ENCODE results near the gene TCEA2.

TCEA2 gene

DNA sequence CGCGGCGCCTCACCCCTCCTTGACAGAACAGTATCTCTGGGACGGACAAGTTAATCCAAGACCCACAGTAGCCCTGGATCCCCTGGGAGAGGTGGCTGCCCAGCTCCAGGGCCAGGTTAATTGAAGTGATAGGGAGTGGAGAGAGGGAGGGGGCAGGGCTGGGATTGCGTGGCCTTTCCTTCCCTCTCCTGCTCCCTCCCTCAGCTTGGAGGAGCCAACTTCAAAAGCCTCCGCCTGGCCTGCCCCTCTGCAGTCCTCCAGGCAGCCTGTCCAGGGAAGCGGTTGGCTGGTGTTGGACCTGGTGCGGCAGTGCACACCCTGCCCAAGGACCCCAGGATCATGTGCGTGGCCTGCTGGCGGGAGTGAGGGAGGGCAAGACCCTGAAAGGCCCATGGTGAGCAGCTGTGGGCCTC, 27.1 kb upstream of the TCEA2 start, which contains the start of gene C20orf204:
Gene C20orf204, plus strand, starts transcription at position 250 of the 413 bp plus-strand sequence. Its CDS starts 142 bp downstream, at position 392.
- DNase-seq = no peak

DNA sequence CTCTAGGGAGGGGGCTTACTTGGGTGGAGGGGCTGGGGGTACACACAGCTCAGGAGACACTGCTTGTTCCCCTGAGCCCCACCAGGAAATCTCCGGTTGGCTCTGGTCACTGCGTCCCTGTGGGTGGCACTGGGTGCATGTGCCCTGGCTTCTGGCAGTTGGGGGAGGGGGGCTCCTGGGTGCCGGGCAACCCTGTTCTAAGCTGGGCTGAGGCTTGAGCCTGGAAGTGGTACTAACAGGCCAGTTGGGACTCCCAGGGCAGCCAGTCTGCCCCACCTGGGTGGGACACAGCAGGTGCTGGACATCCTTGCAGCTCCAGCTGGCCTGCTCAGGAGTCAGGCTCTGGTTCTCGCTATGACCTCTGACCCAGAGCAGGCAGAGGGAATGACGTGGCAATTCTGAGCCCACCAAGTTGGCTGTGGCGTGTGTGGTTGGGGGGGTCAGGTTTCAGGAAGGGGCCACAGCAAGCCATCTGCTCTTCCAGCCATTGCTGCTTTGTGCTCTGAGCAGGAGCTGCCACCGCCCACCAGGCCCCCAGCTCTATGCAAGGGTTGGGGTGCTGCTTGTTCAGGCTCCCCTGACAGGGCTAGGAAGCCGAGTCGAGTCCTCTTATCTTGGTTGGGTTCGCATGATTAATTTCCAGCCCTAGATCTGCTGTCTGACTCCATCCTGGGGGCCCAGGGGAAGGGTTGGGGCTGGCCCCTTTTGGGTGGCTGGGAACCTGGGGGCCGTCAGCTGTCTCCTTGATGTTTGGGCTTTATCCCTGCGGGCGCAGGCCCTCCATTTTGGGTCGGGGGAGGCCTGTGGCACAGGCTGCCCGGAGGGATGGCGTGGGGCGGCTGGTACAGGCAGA, 26.4 kb upstream of the TCEA2 start:
- no peak for DNase-seq

DNA sequence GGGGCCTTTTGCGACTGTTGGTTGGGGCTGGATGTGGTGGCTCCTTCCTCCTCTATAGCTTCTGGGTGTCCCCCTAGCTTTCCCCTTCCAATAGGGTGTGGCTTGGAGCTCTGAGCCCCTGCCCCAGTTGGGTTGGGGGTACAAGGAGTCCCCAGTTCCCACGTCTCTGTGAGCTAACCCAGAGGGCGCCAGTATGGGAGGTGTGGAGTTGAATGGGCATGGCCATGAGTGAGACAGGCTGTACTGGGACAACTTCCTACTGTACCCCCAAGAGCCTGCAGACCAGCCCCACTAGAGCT, 25.9 kb upstream of the TCEA2 start:
- no peak for DNase-seq

DNA sequence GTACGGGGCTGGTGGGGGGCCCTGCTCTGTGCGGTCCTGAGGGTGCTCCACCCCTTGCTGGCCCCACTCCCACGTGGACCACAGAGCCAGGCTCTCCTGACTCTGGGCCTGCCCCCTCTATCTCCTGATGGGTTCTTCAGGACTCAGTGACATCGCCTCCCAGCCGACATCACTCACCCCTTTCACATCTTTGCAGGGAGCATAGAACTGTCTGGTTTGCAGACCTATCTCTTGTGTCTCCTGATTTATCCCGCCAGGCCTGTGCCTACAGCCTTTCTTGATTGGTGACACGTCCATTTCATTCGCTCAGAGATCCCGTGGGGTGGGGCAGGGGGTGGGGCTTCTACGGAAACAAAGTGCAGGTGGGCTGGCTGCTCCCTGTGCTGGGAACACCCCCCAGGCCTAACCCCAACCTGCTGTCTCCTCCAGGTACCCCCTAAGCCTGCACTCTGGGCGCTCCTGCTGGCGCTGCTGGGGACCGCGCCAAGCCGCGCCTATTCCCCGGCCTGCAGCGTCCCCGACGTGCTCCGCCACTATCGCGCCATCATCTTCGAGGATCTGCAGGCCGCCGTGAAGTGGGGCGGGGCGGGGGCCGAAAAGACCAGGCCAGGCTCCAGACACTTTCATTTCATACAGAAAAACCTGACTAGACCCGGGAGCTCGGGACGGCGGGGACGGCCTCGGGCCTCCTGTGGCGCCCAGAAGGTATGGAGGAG, 25.3 kb upstream of the TCEA2 start:
- DNase-seq = no peak

DNA sequence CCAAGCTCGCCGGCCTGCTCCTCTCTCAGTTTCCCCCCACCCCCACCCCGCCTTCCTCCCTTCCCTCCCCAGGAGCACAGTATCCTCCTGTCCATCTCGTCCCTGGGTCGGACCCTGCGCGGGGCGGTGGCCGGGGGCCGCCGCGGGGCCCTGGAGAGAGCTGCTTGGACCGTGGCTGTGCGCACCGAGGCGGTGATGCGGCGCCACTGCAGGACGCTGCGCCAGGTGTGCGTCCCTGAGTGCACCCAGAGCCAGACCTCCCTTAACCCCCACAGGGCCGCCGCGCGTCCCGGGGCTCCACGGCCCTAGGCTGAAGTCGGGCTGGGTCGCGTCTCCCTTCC, 24.8 kb upstream of the TCEA2 start:
- DNase-seq = peak; percentile 32

DNA sequence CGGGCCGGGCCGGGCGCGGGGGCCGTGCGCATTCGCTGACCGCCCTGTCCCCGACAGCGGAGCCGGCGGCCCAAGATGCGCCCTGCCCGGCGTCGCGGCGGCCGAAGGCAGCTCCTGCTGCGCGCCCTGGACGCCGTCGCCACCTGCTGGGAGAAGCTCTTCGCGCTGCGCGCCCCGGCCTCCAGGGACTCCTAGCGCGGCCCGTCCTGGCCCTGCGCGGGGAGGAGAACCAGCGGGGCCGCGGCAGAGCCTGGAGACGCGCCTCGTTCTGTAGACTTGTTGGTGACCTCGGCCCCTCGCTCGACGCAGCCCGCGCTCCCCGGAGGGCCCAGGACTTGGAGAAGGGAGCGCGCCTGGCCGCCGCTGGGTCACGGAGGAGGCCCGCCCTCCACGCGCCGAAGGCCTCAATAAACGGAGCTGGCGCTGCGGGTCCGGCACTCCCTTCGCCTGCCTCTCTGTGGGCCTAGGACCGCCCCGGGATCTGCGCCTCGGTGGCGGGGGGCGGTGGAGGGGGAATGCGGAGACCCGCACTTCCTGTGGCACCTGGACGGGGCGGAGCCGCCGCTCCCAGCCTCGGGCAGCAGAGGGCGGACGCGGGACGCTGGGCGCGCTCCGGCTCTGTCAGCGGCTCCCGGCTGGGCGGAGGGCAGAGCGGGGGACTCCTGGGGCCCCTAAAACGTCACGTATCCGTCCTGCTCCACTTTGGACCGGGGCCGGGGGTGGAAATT, 24.3 kb upstream of the TCEA2 start:
- DNase-seq = peak; percentile 76

DNA sequence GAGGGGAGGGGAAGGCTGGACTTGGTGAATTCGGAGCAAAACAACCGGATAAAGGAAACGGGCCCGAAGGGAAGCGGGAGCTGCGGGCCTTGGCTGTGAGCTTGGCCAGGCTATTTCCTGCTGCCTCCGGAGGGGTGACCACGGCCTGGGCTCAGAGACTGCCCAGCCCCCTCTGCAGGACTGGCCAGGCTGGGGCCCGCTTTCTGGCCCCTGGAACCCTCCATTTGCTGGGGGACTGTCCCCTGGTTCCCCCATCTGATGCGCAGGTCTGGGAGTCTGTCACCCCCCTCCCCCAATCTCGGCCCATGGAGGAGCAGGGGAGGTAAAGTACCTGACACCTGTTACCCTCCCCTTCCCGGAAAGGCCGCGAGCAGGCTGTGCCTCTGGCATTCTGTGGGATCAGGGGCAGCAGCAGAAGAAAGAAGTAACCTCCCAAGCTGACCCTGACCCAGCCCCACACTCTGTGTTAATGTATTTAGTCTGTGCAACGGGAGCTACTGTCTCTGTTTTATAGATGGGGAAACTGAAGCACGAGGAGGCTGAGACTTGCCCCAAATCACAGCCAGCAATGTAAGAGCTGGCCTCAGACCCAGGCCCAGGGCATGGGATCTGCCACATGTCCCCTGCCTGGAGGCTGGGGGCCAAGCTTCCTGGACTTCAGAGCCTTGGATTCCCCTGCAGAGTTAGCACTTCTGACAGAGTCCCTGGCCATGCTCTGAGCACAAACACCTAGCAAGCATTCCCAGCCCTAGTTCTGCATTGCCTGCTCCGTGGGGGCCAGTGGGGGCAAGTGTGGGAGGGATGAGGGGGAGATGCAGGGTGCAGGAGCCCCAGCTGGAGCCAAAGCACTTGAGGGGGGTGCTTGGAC, 23.5 kb upstream of the TCEA2 start:
- DNase-seq = no peak

DNA sequence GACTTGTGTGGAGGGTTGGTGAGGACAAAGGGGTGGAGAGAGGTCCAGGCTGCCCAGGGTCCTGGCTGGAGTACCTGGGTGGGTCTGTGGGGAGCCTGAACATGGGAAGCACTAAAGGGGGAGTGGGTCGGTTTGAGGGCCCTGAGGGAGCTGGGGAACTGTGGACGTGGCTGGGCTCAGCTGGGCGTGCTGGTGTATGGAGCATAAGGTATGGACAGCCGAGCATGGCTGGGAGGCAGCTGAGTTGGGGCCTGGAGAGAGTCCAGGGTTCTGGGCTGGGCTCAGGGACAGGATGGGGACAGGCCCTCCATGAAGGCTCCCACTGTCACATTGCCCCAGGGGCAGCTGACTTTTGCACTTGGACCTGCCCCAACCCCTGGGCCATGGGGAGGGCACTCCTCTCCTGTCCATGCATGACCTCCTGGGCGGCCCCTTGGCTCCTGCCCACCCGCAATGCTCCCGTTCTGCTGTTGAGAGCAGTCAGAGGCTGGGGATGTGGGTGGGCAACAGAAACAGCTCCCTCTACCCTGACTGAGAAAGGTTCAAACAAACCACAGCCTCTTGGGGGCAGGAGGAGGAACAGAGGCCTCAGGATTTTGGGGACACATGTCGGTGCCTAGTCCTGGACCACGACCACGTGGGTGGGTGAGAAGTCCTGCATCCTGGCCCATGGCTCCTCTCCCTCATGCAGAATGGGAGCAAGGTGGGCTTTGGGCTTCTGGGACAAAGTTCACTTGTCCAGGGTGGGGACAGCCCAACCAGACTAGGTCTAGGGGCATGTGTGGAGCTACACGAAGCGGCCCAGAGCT, 22.6 kb upstream of the TCEA2 start:
- no peak for DNase-seq

DNA sequence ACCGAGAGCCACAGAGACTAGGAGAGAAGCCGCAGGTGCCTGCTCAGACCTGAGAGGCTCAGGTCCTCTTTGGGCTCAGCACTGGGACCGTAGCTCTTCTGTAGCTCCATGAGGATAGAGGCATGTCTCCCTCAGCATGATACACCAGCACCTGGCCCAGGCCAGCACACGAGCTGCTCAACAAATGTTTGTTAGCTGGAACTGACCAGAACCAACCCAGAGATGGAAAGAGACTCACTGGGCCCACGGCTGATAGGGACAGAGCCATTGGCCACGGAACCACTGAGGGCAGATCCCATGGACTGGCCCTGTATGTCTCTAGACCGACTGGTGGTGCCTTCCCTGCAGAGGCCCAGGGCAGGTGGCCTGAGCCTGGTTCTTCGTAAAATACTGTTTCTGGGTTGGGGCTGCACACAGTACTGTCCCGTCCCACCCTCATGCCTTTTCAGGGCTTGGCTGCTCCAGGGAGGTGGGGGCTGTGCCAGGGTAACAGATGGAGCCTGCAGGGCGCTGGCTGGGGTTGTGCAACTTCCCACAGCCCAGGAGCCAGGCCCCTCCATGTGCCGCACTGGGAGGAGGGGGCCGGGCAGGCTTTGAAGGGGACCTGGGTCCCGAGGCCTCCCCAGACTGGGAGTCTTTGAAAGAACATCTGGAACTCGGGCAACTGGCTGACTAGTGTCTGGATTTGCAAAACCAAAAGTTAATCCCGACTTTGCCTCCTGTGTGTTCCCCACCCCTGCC, 21.8 kb upstream of the TCEA2 start:
- DNase-seq = no peak

DNA sequence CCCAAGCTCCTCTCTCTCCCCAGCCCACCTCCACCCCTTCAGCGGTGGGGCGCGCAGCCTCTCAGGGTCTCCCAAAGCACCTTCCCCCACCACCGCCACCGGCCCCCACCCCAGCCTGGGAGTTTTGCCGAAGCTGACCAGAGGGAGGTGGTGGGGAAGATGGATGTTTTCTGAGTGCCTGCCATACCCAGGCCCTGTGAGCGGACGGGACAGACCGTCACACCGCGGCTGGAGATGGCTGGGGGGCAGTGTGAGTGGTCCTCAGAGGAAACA, 21.3 kb upstream of the TCEA2 start:
- no peak for DNase-seq

DNA sequence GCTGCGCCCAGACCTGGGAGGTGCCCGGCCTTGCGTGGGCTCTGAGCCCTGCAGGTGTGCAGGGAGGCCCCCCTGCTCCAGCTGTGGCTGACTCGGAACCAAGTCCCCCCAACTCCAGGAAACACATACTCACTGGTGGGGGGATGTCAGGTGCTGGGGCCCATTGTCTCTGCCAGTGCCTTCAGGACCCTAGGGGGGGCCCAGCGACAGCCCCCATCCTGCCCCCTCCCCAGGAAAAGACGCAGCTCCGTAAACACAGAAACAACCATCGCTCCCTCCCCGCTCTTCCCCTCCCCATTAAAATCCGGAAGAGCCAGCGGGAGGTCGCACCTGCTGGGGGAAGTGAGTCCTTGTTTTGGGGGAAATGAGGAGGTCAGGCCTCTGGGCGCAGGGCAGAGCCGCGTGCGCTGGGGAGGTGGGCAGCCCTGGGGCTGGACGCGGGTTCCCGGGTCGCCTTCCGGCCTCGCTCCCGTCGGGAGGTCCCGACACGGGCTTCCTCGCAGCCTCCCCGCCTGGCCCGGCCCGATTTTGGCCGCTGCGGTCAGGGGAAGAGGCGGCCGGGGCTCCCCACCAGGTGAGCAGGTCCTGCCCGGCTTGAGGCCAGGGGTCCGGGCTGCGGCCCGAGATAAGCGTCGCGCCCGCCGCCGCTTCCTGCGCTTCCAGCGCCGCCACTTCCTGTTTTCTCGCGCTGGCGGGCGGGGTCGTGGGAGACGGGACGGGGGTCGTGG, 20.8 kb upstream of the TCEA2 start:
- DNase-seq = no peak

DNA sequence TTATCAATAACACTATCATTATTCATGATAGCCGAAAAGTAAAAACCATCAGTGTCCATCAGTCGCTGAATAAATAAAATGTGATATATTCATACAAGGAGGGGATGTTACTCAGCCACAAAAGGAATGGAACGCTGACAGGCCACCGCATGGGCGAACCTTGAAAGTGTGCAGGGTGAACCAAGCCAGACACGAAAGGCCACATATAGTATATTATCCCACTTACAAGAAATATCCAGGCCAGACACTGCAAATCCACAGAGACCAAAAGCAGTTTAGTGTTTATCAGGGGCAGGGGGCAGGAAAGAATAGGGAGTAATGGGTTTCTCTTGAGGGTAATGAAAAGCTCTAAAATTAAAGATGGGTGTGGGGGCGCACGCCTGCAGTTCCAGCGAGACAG, 19.2 kb upstream of the TCEA2 start:
- DNase-seq = no peak

DNA sequence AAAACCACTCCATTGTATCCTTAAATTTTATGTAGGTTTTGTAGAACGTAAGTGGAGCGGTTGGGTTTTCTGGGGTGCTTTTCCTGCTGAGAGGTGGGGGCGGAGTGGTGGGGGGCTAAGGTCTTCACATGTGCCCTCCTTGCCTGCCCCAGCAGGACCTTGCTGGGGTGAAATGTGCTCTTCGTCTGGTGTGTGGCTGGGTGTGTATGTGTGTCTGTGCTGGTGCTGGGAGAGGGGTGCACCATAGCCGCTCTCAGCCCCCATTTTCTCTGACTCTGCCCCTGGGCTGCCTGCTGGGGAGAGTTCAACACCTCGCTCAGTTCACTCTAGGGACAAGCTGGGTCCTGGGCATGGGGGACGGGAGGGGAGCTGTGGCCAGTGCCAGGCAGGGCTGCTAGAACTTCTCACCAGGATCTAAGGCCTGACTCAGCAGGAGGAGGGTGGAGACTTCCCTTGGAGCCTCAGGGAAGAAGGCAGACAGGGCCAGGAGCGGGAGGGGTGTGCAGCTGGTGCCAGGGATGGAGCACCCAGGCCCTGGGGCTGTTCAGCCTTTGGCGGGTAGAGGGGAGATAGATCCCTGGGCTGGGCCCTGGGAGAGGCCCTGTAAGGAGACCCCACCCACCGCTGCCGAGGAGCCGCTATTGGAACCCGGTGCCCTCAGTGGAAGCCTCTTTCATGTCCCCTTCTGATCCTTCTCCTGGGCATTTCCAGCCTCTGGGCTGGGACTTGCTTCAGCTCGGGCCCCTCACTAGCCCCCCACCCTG, 18.3 kb upstream of the TCEA2 start:
- no peak for DNase-seq

DNA sequence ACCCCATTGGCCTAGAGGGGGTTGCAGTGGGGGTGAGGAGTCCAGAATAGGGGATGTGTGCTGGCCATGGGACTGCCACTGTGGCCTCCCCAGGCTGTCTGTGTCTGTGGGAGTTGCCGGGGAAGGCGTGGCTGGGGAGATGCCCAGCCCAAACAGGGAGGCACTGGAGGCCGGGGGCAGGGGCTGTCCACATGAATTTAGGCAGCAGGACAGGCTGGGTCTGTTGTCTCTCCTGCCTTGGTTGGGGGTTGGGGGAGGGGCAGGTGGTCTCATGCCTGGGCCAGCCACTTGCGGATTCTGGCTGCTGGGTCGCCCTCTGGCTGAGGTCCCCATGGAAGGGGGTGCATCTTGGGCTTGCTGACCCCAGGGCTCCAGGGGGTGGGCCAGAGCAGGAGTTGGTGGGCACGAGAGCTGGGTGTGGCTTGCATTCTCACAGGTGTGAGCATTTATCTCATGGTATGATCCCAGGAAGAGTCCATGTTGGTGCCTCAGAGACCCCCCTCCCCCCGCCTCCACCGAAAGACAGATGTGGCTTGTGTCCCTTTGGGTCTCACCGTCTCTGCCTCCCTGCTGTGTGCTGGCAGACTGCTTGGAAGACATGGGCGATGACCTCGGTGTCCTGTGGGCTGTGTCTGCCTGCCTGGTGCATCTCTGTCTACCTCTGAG, 17.5 kb upstream of the TCEA2 start:
- no peak for DNase-seq

DNA sequence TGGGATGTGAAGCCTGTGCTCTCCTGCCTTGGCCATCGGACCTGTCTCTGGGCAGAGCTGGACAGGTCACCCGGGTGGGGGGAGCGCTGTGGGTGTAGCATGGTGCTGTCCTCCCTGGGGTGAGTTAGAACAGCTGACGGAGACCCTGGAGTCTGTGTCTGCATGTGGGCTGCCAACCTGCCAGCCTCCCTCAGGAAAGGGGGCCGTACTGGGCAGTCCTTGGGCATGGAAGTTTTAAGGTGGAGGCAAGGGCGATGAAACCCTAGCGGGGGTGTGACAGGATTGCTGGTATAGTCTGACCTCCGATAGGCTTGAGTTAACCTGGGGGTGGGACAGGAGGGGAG, 16.0 kb upstream of the TCEA2 start:
- no peak for DNase-seq

DNA sequence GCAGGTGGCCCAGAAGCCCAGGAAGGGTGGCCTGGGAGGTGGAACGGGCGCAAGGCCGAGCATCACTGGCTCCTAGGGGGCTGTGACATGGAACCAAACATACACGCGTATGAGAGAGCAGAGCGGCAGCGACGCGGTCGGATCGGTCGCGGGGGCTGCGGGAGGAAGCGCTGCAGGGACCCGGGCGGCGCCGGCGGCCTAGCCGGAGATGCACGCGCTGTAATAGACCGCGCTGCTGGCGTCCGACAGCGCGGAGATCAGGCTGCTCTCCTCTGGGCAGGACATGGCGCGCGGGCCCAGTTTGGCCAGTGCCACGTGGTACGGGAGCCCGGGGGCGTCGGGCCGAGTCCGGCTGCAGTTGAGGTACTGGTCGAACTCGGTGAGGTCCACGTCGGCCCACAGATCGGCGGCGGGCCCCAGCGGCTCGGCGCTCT, 15.0 kb upstream of the TCEA2 start:
- DNase-seq = no peak

DNA sequence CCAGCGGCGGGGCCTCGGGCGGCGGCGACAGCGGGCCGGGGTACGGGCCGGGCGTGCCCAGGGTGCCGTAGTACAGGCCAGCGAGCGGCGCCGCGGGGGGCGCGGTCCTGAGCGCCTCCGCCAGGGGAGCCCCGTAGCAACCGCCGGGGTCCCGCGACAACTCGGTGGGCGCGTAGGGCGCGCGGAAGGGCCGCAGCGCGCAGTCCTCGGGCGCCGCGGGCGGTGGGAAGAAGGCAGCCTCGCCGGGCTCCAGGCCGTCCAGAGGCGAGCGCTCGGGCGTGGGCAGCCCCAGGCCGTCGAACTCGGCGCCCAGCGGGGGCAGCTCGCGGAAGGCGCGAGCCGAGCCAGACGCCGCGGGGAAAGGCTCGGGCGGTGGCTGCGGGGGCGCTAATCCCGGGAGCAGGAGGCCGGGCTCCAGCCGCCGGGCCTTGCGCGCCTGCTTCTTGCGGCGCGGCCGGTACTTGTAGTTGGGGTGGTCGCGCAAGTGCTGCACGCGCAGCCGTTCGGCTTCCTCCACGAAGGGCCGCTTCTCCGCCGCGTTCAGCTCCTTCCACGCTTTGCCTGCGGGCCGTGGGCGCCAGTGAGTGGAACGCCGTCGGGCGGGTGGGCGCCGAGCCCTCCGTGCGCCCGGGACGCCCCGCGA, 14.5 kb upstream of the TCEA2 start:
- DNase-seq = no peak

DNA sequence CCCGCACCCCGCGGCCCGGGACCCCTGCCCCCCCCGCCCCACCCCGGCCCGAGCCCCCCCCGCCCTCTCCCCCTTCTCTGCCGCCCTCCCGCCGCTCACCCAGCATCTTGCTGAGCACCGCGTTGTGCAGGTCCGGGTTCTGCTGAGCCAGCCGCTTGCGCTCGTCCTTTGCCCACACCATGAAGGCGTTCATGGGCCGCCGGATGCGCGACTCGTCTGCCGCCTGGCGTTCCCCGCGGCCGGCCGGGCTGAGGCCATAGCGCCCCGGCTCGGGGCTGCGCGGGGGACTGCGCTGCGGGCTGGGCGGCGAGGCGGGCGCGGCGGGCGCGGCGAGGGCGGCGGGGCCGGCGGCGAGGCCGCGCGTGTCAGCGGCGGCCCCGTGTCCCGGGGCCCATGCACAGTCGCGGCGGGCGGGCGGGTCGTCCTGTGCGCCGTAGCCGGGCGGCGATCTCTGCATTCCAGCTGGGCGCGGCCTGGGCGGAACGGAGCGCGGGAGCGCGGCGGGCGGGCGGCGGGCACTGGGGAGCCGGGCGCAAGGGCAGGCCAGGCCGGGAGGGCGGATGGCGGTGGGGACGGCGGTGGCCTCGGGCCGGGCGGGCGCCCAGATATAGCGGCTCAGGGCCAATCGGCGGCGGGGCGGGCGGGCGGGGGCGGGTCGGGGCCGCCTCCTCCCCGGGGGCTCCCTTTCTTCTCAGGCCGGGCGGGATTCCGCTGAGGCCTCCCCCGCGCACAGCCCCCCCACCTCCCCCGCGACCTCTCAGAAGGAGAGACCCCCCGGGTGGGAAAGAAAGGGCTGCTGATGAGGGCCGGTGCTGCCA, 13.7 kb upstream of the TCEA2 start, which contains the start of gene SOX18:
Gene SOX18, minus strand, starts transcription at position 580 of the 818 bp plus-strand sequence. Its CDS starts 123 bp downstream, at position 457.
- DNase-seq = no peak

Measured in activated effector memory CD4-positive, alpha-beta T cell treated with Interleukin-2 at 50 U/mL for 16 hours (primary cell).